Cardiac fibroblast (primary cell): ENCODE results near the gene KCNMA1.
A peak's percentile ranks its signal among the peaks of the same experiment; 100 is the strongest.

Experiments used
- DNase-seq, 2 donors: peaks; one replicate each; pipeline versions ENCODE4 v3.0.0 to v3.0.0-alpha.2; 2010; ENCODE audit warnings: low read depth in 2 of 2
- H3K4me3 ChIP-seq, 2 donors: replicated peaks in 1 of 2; 1 replicate in 1 of 2; 2 replicates in 1 of 2; pipeline ENCODE4 v1.5.1; 2011; ENCODE audit warnings: low read depth in 2 of 2, low read length in 2 of 2, mild to moderate bottlenecking in 2 of 2, moderate library complexity in 1 of 2
- TF ChIP-seq, protein P1 (sequence below): IDR thresholded peaks from one replicate; pipeline ENCODE4 v1.5.1; 2011; ENCODE audit warnings: low read depth, mild to moderate bottlenecking, low read length, inconsistent platforms

KCNMA1 gene

DNA sequence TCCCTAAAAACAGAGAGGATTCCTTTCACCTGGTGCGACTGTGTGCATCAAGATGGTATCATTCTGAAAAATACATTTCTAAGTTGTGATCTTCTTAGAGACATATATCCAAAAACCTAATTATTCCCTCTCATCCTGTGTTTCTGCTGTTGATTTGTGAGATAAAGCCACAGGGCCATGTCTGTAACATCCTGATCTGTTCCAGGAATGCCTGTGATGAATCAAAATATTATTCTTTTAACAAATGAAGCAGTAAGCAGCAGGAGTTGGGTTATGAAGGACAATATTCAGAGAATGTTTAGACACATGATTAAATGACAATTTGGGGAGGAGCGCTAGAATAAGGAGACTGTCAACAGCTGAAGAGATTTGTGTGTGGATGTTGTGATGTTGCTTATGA, 731.4 kb downstream of the KCNMA1 start:
- TF ChIP-seq, protein P1, sequence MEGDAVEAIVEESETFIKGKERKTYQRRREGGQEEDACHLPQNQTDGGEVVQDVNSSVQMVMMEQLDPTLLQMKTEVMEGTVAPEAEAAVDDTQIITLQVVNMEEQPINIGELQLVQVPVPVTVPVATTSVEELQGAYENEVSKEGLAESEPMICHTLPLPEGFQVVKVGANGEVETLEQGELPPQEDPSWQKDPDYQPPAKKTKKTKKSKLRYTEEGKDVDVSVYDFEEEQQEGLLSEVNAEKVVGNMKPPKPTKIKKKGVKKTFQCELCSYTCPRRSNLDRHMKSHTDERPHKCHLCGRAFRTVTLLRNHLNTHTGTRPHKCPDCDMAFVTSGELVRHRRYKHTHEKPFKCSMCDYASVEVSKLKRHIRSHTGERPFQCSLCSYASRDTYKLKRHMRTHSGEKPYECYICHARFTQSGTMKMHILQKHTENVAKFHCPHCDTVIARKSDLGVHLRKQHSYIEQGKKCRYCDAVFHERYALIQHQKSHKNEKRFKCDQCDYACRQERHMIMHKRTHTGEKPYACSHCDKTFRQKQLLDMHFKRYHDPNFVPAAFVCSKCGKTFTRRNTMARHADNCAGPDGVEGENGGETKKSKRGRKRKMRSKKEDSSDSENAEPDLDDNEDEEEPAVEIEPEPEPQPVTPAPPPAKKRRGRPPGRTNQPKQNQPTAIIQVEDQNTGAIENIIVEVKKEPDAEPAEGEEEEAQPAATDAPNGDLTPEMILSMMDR: no peak

DNA sequence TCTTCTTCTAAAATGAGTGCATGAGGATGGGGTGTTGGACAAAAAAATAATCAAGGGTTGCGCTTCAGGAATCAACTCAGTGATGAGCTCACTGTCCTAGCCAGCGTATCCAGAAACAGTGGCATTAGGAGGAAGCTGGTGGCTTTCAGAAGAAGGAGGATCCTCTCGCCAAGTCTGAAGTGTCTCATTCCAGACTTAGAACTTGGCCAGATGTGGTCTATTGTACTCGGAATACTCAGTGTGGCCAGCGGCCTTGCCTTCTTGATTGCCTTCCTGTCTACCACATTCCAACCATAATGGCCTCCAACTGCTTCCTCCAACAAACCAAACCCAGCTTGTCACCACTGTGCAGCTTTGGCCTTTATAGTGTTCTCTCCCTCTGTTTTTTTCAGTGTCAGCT, 732.4 kb downstream of the KCNMA1 start:
- TF ChIP-seq, protein P1: no peak
- DNase-seq: no peak
- H3K4me3 ChIP-seq: no peak overlapping the region

More for the DNA sequence above, 731.4 kb downstream of the KCNMA1 start:
- DNase-seq: no peak
- H3K4me3 ChIP-seq: no peak overlapping the region

DNA sequence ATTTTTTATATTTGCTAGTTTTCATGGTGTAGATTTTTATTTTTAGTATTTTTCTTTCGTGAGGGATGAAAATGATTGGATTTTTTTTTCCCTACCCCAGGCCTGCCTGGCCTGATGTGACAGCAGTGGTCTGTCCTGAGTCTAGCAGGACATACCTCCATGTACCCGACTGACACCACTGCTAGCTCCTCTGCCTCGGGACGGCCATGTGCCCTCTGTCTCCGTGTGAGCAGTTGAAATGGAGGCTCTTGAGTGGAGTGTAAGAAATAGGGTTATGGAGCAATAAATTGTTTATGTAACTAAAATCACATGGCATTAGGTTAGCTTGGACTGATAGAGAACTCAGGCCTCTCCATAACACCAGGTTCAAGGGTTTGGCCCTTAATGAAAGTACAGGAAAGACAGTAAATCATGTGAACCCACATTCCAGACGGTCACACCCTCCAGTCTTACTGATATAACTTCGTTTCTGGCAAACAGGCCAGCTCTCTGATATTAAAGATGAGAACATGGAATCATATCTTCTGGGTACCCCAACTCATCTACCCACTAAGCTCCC, 734.1 kb downstream of the KCNMA1 start:
- DNase-seq: no peak
- H3K4me3 ChIP-seq: no peak overlapping the region
- TF ChIP-seq, protein P1: no peak

DNA sequence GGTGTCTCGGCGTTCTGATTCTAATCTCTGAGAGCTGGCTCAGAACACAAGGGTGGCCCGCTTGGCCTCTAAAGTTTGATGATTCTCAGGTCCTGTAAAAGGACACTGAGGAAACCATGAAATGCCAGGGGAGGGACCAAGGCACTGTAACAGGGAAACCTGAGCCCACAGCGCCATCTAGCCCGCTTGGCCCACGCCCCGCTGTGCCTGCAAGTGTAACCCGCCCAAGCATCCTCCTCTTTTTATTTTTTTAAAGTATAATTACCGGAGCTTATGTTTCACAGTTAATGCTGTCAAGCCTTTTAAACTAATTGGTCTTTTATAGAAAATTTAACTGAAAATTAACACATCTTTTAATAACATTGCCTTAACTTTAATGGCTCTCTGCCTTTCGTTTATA, 734.7 kb downstream of the KCNMA1 start:
- no peak overlapping the region for H3K4me3 ChIP-seq
- TF ChIP-seq, protein P1: peak; percentile 56
- DNase-seq: peak; percentile 48 to 50

DNA sequence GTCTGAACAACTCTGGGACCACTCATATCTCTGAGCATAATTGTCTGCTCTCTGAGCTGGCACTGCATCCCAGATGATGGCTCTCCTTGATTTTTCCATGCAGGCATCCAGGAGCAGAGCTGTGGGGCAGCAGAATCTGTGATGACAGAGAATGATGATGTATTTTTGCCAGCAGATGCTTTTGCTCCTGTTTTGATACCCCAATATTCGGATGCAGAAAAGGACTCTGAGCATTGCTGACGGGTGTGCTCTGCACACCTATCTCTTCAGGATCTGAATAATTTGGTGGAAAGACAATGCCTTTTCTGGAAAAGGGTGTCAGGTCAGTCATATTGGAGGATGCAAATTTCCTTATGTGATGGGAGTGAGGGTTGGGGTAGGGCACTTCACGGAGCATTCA, 735.9 kb downstream of the KCNMA1 start:
- no peak for DNase-seq
- no peak overlapping the region for H3K4me3 ChIP-seq
- TF ChIP-seq, protein P1: no peak

DNA sequence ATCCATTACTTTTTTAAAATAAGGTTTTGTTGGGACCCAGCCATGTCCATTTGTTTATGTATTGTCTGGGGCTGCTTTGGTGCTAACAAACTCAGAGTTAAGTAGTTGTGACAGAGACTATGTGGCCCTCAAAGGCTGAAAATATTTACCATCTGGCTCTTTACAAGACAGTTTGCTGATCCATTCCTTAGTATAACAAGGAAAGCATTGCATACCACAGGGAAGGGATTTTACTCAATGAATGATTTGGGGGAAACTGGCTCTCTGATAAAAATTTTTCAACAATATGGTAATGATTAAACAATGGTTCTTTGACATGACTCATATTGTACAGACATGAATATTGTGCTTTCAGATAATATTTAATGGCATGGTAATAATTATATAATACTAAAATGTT, 738.1 kb downstream of the KCNMA1 start:
- TF ChIP-seq, protein P1: no peak
- peak in 1 of 2 donors; percentile 27 for DNase-seq
- no peak overlapping the region for H3K4me3 ChIP-seq
